Nucleus accumbens (tissue), 56 donors: ENCODE measurements around the gene TENM3.

Experiments used
- DNase-seq, 56 donors: peaks; one replicate each; lab custom pipeline; 2025; lab: John Stamatoyannopoulos, UW

Gene TENM3

GRCh38 chr4:182846036-182846435 is 602.8 kb downstream of the TENM3 start:
- DNase-seq: no peak

DNA sequence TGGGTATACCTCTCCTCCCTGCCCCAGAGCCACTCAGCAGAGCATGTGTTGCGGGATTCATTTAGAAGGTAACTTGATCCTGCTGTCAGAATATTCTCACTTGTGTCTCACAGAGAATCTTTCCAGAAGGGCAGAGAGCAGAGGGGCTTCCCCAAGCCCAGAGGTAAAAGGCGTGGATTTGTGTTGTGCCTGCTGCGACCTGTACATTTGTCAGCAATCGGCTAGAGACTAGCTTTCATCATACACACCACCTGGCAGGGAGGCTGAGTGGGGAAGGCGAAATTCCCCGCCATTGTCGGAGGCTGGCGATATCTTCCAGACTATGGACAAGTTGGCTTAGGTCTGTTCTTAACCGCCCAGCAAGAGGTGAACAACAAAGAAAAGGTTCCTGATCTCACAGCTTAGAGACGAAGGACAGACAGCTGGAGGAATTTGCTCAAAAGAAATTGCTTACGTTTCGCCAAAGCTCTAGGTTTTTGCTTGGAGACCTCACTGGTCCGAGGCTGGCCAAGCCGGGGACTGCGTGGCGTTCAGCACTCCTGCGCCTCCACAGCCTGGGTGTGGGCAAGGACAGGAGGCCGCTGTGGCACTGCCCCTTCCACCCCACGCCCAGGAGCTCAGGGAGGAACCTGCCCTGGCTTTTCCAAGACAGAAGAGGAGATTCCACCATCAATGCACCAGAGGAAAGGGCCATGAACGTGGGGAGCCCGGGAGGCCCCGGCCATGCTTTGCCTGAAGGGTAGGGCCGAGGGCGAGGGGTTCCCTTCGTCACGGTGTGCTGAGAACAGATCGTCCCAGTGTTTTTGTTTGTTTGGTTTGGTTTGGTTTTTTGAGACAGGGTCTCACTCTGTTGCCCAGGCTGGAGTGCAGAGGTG is 604.6 kb downstream of the TENM3 start:
- no peak for DNase-seq

GRCh38 chr4:182848685-182849084 is 605.5 kb downstream of the TENM3 start:
- DNase-seq: no peak
